HG02642 (cell line): ENCODE results near the gene TACC2.
"Not testable (repeated sequence)": the region's sequence is repeated elsewhere in the genome, so short reads cannot be mapped to it uniquely, and the experiment has no call there.

ENCODE experiments used
- ATAC-seq: cut with Tn5 transposase; IDR thresholded peaks from one replicate; pipeline ENCODE4 v1.9.1; 2021; ENCODE audit warnings: mild to moderate bottlenecking; ENCODE audit not compliant: unreplicated experiment, poor library complexity

The TACC2 gene

DNA sequence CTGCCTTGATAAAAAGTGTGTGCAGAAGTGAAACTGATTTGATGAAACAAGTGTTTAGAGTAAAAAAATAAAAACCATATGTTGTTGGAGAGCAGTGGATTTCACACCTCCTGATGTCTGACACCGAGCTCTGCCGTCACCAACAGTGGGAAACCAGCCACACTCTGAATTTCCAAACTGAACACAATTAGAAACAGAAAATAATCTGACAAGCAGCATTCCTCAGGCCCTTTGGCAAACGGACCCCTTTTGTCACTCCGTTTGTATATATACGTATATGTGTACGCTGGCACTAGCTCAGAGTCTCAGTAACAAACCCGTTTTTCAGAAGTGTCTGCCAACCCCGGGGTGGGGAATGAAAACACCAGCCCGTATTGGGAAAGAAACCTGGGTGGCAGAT is 32.4 kb downstream of the TACC2 start:
- ATAC-seq = no peak

DNA sequence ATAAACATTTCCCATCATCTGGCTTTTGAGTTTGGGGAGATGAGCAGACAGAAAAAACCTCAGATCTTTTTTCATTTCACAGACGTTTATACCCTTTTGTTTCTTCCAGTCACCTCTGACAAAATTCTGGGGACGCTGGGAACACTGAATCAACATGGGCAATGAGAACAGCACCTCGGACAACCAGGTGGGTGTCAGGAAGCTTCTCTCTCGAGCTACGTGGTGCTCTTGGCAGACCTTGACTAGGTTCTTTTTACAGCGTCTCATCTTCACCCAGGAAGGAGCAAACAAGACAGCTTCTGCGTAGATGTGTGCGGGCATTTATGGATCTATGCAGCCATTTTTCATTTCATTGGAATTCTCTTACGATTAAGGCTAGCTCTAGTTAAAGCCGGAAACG is 32.9 kb downstream of the TACC2 start:
- ATAC-seq = no peak

DNA sequence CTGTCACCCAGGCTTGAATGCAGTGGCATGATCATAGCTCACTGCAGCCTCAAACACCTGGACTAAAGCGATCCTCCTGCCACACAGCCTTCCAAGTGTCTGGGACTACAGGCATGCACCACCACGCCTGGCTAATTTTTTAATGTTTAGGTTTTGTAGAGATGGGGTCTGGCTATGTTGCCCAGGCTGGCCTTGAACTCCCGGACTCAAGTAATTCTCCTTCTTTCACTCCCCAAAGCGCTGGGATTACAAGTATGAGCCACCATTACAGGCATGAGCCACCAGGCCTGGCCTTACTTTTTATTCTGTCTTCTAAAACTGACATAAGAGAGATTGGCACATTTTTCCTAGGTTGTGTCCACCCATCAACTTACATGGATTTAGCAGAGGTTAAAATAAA is 33.3 kb downstream of the TACC2 start:
- no peak for ATAC-seq

DNA sequence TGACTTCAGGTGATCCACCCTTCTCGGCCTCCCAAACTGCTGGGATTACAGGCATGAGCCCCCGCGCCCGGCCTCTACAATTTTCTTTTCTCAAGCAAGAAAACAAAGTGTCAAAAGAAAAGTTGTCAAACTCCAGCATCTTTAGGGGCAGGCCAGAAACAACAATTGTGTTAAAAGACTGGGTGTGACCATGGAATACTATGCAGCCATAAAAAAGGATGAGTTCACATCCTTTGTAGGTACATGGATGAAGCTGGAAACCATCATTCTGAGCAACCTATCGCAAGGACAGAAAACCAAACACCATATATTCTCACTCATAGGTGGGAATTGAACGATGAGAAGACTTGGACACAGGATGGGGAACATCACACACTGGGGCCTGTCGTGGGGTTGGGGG is 34.3 kb downstream of the TACC2 start:
- ATAC-seq = not testable (repeated sequence)

DNA sequence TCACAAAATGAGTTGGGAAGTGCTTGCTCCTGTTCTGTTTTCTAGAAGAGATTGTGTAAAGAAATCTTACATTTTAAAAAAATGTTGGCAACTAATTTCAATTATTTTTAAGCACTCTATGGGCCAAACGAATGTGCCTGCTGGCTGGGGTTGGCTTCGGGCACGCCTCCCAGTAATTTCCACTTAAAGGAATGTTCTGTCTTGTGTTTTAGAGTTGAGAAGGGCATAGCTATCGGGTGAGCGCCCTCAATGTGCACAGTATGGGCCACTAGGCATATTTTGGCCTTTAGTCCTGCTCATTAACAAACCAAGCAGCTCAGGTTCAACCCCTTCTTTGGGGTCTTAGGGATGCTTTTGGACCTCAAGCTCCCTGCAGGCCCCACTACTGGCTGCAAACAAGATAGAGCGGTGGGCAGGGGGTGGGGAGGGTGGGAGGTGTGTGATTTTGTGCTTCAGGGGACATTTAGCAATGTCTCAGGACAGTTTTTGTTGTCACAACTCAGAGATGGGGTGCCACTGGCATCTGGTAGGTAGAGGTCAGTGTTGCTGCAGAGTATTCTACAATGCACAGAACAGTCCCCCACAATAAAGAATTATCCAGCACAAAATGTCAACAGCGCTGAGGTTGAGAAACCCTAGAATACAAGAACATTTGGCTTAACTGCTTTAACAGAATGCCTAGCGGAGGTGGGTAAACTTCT is 40.7 kb downstream of the TACC2 start:
- ATAC-seq = no peak

DNA sequence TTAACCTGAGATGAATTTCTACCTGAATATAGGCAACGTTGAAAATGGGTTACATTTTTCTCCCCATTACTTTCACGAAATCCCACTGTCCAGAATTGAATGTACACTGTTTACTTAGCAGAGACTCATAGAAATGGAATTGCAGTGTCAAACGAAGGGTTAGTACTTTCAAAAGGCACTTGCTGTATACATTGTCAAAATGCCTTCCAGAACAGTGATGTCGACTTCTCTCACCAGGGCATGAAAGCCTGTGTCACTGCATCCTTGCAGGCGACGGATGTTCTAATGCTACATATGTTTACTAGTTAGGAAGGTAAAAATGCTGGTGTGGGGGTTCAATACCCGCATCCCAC is 41.2 kb downstream of the TACC2 start:
- no peak for ATAC-seq

DNA sequence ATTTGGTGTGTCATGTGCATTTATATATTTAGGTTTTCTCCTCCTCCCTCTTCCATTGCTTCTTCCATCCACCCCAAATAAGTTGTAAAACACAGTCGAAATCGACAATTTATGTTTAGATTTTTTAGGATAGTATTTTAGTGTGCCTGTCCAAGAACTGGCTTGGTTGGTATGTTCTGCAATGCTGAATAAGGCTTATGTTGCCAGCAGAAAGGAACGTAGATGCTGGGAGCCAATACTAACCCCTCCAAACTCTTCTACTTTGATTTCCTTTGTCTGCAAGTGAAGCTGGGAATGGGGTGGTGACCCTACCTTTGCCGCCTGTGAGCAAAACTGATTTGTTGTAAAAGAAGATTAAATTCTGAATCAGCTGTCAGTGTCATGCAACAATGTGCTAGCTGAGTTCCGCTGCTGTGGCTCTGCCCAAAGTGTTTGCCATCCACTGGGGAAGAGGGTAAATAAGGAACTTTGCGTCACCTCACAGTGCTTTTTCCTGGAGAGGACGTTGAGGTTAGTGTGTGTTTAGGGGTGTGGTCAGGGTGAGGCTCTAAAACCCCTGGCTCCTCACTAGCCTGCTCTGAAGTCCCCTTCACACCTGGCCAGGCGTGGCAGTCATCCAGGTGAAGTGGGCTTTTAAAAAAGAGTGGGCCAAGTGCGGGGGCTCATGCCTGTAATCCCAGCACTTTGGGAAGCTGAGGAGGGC is 44.4 kb downstream of the TACC2 start:
- no peak for ATAC-seq

DNA sequence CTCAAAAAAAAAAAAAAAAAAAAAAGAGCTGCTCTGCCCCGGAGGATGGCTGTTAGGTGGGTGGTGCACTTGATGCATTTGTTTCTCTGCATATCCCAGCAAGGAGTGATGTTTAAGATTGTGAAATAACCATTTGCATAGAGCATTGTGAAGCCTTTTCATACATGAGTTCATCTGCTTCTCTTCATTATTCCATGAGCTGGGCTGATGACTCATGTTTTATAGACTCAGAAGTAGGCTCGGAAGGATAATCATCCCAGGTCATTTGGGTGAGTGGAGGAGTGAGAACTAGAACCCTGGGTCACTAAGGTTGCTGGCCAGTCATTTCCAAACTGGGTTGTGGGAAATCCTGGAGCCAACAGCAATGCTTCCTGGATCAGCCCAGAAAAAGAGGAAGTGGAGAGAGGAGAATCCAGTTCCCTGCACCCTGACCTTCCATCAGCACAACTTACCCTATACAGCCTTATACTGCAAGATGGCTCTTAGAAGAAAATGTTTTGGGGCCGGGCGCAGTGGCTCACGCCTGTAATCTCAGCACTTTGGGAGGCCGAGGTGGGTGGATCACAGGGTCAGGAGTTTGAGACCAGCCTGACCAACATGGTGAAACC is 45.3 kb downstream of the TACC2 start:
- no peak for ATAC-seq

DNA sequence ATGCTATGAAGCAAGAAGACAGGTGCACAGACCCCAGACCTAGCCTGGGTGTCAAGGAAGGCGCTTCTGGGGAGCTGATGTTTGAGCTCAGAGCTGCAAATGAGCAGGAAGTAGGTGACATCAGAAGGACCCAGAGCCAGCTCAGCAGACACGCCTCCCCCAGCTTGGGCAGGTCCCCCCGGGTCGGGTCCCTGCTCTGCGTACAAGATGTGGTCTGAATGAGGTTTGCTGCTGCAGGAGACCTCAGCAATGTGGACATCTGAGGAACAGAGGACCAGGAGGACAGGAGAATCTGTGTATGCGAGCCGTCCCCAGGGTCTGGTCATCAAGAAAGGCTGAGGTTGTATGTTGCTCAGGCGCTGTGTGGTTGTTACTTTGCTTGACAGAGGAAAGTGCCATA is 51.8 kb downstream of the TACC2 start:
- no peak for ATAC-seq

DNA sequence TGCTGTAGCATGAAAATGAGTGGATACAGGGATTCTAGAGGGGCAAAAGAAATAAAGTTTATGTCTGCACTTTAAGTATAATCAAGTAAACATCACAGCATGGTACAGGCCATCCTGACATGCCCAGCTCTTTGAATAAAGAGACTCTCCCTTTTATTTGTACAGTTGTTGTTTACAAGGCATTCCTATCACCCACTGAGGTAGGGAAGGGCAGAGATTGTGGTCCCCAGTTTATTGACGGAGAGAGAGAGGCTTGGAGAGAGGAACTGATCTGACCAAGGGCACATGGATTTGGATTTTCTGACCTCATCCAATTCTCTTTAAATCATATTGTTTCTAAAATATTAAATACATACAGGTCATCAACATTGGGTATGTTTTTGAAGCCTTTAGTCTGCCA is 53.9 kb downstream of the TACC2 start:
- ATAC-seq = no peak

DNA sequence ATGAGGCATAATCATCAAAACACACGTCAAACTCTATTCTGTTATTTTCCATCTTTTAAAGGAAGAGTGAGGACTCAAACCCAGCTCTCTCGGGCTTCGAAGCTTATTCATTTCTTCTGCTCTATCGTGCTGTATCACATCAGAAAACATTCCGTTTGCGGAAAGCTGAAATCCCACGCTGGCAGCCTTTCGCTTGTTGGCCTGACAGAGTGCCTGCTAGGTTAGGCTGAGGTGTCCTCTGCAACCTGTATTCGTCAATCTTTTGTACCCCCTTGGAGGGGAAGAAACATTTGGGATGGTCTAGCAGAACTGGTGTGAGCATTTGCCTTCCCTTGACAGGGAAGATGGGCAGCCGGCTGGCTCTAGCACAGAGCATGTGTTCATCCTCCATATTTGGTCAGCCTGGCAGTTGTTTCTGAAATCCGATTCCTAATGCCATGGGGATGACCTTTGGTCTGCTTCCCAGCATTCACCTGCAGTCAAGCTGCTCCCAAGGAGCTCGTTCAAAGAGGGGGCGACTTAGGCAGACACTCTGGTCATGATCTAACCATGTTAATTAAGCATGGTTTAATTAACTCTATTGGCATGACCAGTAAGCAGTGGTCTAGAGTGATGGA is 55.2 kb downstream of the TACC2 start:
- no peak for ATAC-seq

DNA sequence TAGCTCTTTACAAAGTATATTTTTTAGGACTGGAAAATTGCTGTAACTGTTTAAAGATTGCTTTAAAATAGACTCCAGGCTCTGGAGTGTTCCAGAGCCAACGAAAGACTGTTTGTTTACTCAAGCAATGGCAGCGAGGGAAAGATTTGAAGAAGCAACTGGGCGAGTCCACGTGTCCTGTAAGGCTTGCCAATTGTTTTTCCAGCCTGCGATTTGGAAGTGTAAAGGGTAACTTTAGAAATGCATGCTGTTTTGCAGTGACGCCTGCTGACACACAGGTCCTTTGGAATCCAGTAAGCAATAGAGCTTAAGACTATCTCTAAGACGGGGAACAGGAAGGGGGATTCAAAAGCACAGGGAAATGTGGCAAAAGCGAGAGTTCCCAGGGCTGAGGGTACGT is 55.8 kb downstream of the TACC2 start:
- no peak for ATAC-seq

DNA sequence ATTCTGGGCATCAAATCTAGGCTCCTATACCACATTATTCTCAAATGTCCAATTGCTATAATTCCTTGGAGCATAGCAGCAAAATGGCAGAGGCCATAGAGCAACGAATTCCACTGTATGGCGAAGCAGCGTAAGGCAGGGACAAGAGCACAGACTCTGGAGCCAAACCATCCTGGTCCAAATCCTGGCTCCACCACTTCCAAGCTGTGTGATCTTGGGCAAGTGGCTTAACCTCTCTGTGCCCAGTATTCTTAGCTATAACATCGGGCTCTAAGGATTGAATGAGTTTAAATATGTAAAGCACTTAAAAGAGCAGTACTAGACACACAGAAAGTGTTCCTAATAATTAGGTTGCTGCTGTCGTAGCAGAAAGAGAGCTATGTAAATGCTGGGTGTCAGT is 56.2 kb downstream of the TACC2 start:
- ATAC-seq = no peak

DNA sequence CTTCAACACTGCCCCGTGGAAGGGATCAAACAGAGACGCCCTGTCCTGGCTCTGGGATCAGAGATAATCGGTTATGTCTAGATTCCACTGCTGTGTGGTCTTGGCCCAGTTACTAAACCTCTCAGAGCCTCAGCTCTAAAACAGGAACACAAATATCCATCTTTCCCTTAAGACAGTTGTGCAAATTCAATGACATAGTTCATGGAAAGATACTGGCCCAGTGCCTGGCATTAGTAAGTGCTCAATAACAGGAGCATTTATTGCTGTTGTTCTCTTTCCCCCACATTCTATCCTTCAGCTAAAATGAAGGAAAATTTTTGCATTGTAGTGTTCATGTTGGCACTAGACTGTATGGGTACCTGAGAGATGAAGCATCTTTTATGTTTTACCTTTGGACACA is 58.6 kb downstream of the TACC2 start:
- no peak for ATAC-seq

DNA sequence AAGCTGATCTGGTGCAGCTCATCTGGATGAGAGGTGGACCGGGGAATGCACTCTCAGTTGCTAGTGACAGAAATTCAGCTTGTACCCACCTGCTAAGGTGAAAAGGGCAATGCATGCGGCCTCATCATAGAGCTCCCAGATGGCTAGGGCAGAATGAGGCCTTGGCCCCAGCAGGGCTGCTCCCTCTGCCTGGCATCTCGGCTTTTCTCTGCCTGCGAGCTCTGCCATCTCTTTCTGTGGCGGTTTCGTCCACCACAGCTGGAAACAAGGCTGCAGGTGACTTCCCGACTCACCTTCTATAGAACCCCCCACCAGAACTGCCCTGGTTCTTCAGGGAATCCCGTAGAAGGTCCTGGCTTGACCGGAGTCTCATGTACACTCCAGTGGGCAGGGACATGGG is 60.1 kb downstream of the TACC2 start:
- no peak for ATAC-seq

DNA sequence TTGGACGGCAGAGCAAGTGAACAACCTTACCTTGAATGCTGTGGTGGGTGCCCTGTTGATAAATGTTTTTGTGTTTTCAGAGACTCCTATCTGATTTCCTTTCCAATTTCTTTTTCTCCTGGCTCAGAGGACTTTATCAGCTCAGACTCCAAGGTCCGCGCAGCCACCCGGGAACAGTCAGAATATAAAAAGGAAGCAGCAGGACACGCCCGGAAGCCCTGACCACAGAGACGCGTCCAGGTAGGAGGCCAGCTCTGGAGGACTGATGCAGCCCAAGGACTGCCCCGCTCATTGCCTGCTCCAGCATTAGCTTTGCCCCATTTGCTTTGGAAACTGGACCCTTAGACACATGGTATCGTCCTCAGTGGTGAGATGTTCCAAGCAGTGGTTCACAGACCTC is 61.3 kb downstream of the TACC2 start:
- no peak for ATAC-seq

DNA sequence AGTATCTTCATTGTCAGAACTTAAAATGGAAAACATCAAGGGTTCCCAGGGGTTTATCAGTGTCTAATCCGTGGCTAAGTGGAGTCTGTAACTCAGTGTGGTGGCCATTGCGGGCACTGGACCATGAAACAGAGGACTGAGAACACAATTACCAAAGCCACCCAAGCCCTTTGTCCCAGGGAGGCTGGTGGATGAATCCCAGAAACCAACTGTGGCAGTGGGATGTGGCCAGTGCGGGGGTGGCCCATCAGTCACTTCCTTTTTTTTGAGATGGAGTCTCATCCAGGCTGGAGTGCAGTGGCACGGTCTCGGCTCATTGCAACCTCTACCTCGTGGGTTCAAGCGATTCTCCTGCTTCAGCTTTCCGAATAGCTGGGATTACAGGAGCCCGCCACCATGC is 61.8 kb downstream of the TACC2 start:
- no peak for ATAC-seq

DNA sequence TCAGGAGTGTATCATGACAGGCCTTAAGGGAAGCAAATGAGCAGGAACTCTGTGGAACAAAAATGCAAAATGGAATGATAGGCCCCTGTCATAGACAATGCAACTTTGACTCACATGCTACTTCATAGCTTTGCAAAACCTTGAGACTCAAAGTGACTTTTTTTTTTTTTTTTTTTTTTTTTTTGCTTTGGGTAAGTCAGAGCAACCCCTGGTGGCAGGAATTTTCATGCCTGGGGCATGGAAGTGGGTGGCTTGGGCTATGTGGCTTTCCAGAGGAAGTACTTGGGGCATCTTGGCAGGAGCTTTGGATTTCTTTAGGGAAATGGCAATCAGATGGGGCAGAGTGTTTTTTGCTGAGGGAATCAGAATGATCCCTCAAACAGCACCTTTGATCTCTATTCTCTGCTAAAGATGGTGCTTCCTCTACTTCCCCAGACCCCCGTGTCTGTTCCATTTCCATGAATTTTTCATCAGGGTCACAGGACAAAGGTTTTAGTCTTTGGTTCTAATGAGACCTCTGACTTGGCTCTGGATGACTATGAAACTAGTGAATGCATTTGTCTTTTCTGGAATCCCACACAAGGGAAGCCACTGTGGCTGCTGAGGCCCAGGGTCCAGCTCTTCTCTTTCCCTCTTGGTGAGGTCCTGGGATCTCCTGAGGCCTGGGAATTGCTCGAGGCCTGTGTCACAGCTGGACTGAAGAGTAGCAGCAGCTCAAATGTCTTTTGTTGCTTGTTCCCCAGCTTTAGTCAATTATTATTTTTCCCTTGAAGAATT is 62.8 kb downstream of the TACC2 start:
- no peak for ATAC-seq

DNA sequence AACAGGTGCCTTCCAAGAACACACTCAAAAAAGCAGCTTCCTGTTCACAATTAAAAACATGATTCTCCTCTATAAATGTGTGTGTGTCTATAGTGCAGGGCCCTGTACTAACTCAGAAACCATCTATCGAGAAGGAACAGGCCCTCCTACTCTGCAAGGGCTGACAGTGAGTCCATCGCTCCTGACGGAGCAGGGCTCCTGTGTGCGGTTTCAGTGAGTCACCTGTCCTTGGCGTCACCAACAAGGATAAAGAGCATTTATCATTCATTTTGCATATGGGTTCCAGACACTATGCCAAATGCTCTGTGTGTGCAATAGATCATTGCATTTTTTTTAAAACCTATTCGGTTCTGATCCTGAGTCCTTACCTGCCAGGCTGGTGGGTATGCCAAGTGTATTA is 63.7 kb downstream of the TACC2 start:
- ATAC-seq = no peak

DNA sequence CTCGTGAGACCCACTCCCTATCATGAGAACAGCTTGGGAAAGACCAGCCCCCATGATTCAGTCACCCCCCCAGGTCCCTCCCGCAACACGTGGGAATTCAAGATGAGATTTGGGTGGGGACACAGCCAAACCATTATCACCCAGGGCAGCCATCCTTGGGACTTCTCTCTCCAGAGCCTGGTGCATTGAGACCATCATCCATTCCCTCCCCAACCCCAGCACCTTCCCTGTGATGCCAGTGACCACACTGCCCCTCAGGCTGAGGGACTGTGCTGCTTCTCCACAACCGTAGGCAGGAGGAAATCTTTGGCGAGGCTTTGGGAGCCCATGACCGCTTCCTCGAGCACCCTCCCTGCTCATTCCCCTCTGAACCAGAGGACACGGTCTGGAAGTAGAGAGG is 64.4 kb downstream of the TACC2 start:
- no peak for ATAC-seq
